HepG2 (cell line): ENCODE results near the gene SMYD1.

Experiments
- CHCHD3 ChIP-seq: sonication (generic); formaldehyde crosslinking; IDR thresholded peaks from 2 replicates; pipeline ENCODE4 v1.8.0; 2022; ENCODE audit warnings: mild to moderate bottlenecking, missing genetic modification reagents, moderate library complexity
- CHD2 ChIP-seq: IDR thresholded peaks from 2 replicates; pipeline ENCODE4 v1.6.1; 2011; ENCODE audit warnings: low read depth, low read length, improper control_type of control experiment
- FOXM1 ChIP-seq: sonication (generic); formaldehyde crosslinking; IDR thresholded peaks from 2 replicates; pipeline ENCODE4 v1.5.0; 2020; ENCODE audit warnings: missing genetic modification reagents
- POLR2AphosphoS2 ChIP-seq: IDR thresholded peaks from 2 replicates; pipeline ENCODE4 v1.6.1; 2011; ENCODE audit warnings: low read depth, low read length, improper control_type of control experiment
- RORA ChIP-seq: sonication (generic); formaldehyde crosslinking; IDR thresholded peaks from 2 replicates; pipeline ENCODE4 v1.5.0; 2020; ENCODE audit warnings: mild to moderate bottlenecking, missing genetic modification reagents, moderate library complexity
- SNRNP70 ChIP-seq: fragments of 200-400 bp; formaldehyde crosslinking; IDR thresholded peaks from 2 replicates; pipeline ENCODE4 v1.6.1; 2017; ENCODE audit warnings: mild to moderate bottlenecking, low read depth, low read length, moderate library complexity
- TOPORS ChIP-seq: sonication (generic); formaldehyde crosslinking; IDR thresholded peaks from 2 replicates; pipeline ENCODE4 v1.8.0; 2023; ENCODE audit warnings: mild to moderate bottlenecking, missing genetic modification reagents
- ZNF333 ChIP-seq: sonication (generic); formaldehyde crosslinking; IDR thresholded peaks from 2 replicates; pipeline ENCODE4 v1.4.0; 2020; ENCODE audit warnings: mild to moderate bottlenecking, missing genetic modification reagents, borderline replicate concordance
- ZNF446 ChIP-seq: sonication (generic); formaldehyde crosslinking; IDR thresholded peaks from 2 replicates; pipeline ENCODE4 v1.5.0; 2020; ENCODE audit warnings: mild to moderate bottlenecking, missing genetic modification reagents
- ZNF496 ChIP-seq: sonication (generic); formaldehyde crosslinking; IDR thresholded peaks from 2 replicates; pipeline ENCODE4 v1.8.1; 2023; ENCODE audit warnings: mild to moderate bottlenecking, moderate library complexity, missing genetic modification reagents; ENCODE audit not compliant: insufficient replicate concordance
- TF ChIP-seq, protein P1 (sequence below): sonication (generic); formaldehyde crosslinking; IDR thresholded peaks from 2 replicates; pipeline ENCODE4 v1.5.0; 2020; ENCODE audit warnings: mild to moderate bottlenecking, missing genetic modification reagents, moderate library complexity
- TF ChIP-seq, protein P2 (sequence below): sonication (generic); formaldehyde crosslinking; IDR thresholded peaks from 2 replicates; pipeline ENCODE4 v1.4.0; 2020; ENCODE audit warnings: missing genetic modification reagents
- TF ChIP-seq, protein P3 (sequence below): sonication (generic); formaldehyde crosslinking; IDR thresholded peaks from 2 replicates; pipeline ENCODE4 v1.4.0; 2020; ENCODE audit warnings: mild to moderate bottlenecking, missing genetic modification reagents

DNA sequence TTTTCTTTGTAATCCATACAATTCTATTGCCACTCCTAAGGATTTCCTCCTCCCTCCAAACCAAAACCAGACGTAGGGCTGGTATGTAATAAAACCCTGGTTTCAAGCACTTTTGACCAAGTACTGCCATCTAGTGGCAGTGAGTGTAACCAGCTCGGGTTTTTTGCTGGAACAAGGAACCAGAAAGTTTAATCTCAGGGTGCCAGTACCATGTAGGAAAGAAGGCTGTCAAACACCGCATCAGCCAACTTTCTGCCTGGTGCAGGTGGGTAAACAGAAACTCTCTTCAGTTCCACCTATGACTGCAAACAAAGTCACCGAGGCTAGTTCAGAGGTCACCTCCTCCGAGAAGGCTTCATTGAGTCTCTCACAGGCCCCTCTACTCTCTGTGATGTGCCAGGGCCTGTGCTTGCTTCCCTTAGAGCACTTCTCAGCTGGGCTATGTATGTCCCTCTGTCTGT lies 92.4 kb downstream of the SMYD1 start:
- no peak for TF ChIP-seq TOPORS (CRISPR knock-in tag)
- TF ChIP-seq SNRNP70: no peak
- no peak for TF ChIP-seq POLR2AphosphoS2
- TF ChIP-seq CHCHD3 (CRISPR knock-in tag): no peak
- TF ChIP-seq ZNF333 (CRISPR knock-in tag): no peak
- no peak for TF ChIP-seq FOXM1 (CRISPR knock-in tag)
- TF ChIP-seq ZNF496: no peak
- TF ChIP-seq, protein P1, sequence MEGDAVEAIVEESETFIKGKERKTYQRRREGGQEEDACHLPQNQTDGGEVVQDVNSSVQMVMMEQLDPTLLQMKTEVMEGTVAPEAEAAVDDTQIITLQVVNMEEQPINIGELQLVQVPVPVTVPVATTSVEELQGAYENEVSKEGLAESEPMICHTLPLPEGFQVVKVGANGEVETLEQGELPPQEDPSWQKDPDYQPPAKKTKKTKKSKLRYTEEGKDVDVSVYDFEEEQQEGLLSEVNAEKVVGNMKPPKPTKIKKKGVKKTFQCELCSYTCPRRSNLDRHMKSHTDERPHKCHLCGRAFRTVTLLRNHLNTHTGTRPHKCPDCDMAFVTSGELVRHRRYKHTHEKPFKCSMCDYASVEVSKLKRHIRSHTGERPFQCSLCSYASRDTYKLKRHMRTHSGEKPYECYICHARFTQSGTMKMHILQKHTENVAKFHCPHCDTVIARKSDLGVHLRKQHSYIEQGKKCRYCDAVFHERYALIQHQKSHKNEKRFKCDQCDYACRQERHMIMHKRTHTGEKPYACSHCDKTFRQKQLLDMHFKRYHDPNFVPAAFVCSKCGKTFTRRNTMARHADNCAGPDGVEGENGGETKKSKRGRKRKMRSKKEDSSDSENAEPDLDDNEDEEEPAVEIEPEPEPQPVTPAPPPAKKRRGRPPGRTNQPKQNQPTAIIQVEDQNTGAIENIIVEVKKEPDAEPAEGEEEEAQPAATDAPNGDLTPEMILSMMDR (CRISPR knock-in tag): peak; percentile 97
- no peak for TF ChIP-seq ZNF446 (CRISPR knock-in tag)
- TF ChIP-seq RORA (CRISPR knock-in tag): no peak
- TF ChIP-seq CHD2: no peak
- TF ChIP-seq, protein P2, sequence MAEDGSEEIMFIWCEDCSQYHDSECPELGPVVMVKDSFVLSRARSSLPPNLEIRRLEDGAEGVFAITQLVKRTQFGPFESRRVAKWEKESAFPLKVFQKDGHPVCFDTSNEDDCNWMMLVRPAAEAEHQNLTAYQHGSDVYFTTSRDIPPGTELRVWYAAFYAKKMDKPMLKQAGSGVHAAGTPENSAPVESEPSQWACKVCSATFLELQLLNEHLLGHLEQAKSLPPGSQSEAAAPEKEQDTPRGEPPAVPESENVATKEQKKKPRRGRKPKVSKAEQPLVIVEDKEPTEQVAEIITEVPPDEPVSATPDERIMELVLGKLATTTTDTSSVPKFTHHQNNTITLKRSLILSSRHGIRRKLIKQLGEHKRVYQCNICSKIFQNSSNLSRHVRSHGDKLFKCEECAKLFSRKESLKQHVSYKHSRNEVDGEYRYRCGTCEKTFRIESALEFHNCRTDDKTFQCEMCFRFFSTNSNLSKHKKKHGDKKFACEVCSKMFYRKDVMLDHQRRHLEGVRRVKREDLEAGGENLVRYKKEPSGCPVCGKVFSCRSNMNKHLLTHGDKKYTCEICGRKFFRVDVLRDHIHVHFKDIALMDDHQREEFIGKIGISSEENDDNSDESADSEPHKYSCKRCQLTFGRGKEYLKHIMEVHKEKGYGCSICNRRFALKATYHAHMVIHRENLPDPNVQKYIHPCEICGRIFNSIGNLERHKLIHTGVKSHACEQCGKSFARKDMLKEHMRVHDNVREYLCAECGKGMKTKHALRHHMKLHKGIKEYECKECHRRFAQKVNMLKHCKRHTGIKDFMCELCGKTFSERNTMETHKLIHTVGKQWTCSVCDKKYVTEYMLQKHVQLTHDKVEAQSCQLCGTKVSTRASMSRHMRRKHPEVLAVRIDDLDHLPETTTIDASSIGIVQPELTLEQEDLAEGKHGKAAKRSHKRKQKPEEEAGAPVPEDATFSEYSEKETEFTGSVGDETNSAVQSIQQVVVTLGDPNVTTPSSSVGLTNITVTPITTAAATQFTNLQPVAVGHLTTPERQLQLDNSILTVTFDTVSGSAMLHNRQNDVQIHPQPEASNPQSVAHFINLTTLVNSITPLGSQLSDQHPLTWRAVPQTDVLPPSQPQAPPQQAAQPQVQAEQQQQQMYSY: no peak
- TF ChIP-seq, protein P3, sequence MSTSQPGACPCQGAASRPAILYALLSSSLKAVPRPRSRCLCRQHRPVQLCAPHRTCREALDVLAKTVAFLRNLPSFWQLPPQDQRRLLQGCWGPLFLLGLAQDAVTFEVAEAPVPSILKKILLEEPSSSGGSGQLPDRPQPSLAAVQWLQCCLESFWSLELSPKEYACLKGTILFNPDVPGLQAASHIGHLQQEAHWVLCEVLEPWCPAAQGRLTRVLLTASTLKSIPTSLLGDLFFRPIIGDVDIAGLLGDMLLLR: no peak
